HG03025 (cell line): Measurements from ENCODE around the gene EEF1AKMT3.
A peak's percentile ranks its signal among the peaks of the same experiment; 100 is the strongest.

ENCODE experiments used
- ATAC-seq: cut with Tn5 transposase; IDR thresholded peaks from one replicate; pipeline ENCODE4 v1.9.1; 2021; ENCODE audit warnings: mild to moderate bottlenecking, moderate library complexity; ENCODE audit not compliant: unreplicated experiment, low FRiP score

Gene EEF1AKMT3

GRCh38 chr12:57781801-57782200 lies 9.4 kb downstream of the EEF1AKMT3 start:
- no peak for ATAC-seq

GRCh38 chr12:57782243-57782607 lies 9.8 kb downstream of the EEF1AKMT3 start:
- no peak for ATAC-seq

GRCh38 chr12:57782608-57783465 lies 10.4 kb downstream of the EEF1AKMT3 start, which contains the start of gene TSFM:
Gene TSFM (plus strand): TSS chr12:57782787. CDS start chr12:57782802, 15 bp downstream.
- ATAC-seq = peak; percentile 88

GRCh38 chr12:57783466-57783801 lies 11.0 kb downstream of the EEF1AKMT3 start:
- ATAC-seq = no peak

- ATAC-seq = no peak
These were observed 11.4 kb downstream of the EEF1AKMT3 start for GRCh38 chr12:57783861-57784260.

GRCh38 chr12:57793920-57794319 lies 21.5 kb downstream of the EEF1AKMT3 start:
- ATAC-seq = no peak

- no peak for ATAC-seq
These were observed 22.9 kb downstream of the EEF1AKMT3 start for GRCh38 chr12:57795354-57795753.

- no peak for ATAC-seq
These were observed 24.6 kb downstream of the EEF1AKMT3 start for GRCh38 chr12:57796996-57797395.

GRCh38 chr12:57797933-57798332 lies 25.5 kb downstream of the EEF1AKMT3 start:
- no peak for ATAC-seq

- no peak for ATAC-seq
These were observed 28.6 kb downstream of the EEF1AKMT3 start for GRCh38 chr12:57800965-57801364.

- no peak for ATAC-seq
These were observed 30.2 kb downstream of the EEF1AKMT3 start for GRCh38 chr12:57802607-57803006.

GRCh38 chr12:57803319-57803893 lies 31.0 kb downstream of the EEF1AKMT3 start:
- ATAC-seq = no peak

- ATAC-seq = no peak
These were observed 34.3 kb downstream of the EEF1AKMT3 start for GRCh38 chr12:57806677-57807076.

- ATAC-seq = no peak
These were observed 34.9 kb downstream of the EEF1AKMT3 start for GRCh38 chr12:57807285-57807684.

GRCh38 chr12:57808351-57808750 lies 35.9 kb downstream of the EEF1AKMT3 start:
- ATAC-seq = no peak

- ATAC-seq = no peak
These were observed 37.0 kb downstream of the EEF1AKMT3 start for GRCh38 chr12:57809425-57809824.

- ATAC-seq = no peak
These were observed 38.0 kb downstream of the EEF1AKMT3 start for GRCh38 chr12:57810450-57810849.

GRCh38 chr12:57811028-57811755 lies 38.8 kb downstream of the EEF1AKMT3 start:
- no peak for ATAC-seq

GRCh38 chr12:57813111-57813970 lies 40.9 kb downstream of the EEF1AKMT3 start:
- no peak for ATAC-seq

GRCh38 chr12:57813971-57814772 lies 41.8 kb downstream of the EEF1AKMT3 start:
- ATAC-seq = no peak
